Astrocyte (in vitro differentiated cells and primary cell): ENCODE measurements around the gene PDLIM1.

Source experiments
- EZH2 ChIP-seq: IDR thresholded peaks from 2 replicates; pipeline ENCODE4 v1.6.1; 2012; ENCODE audit warnings: mild to moderate bottlenecking, low read length, inconsistent platforms; ENCODE audit not compliant: insufficient read depth
- TF ChIP-seq, protein P1 (sequence below): IDR thresholded peaks from 2 replicates; pipeline ENCODE4 v1.5.1; 2011; ENCODE audit warnings: low read depth, mild to moderate bottlenecking, inconsistent platforms, low read length, moderate library complexity; ENCODE audit not compliant: insufficient read depth

- TF ChIP-seq, protein P1, sequence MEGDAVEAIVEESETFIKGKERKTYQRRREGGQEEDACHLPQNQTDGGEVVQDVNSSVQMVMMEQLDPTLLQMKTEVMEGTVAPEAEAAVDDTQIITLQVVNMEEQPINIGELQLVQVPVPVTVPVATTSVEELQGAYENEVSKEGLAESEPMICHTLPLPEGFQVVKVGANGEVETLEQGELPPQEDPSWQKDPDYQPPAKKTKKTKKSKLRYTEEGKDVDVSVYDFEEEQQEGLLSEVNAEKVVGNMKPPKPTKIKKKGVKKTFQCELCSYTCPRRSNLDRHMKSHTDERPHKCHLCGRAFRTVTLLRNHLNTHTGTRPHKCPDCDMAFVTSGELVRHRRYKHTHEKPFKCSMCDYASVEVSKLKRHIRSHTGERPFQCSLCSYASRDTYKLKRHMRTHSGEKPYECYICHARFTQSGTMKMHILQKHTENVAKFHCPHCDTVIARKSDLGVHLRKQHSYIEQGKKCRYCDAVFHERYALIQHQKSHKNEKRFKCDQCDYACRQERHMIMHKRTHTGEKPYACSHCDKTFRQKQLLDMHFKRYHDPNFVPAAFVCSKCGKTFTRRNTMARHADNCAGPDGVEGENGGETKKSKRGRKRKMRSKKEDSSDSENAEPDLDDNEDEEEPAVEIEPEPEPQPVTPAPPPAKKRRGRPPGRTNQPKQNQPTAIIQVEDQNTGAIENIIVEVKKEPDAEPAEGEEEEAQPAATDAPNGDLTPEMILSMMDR: no peak
- no peak for TF ChIP-seq EZH2
Observed at GRCh38 chr10:95305606-95306317, 15.0 kb upstream of the PDLIM1 start.
